Measurements from ENCODE around the gene CCDC7.
"Not testable (repeated sequence)": the region's sequence is repeated elsewhere in the genome, so short reads cannot be mapped to it uniquely, and the experiment has no call there.

The CCDC7 gene

DNA sequence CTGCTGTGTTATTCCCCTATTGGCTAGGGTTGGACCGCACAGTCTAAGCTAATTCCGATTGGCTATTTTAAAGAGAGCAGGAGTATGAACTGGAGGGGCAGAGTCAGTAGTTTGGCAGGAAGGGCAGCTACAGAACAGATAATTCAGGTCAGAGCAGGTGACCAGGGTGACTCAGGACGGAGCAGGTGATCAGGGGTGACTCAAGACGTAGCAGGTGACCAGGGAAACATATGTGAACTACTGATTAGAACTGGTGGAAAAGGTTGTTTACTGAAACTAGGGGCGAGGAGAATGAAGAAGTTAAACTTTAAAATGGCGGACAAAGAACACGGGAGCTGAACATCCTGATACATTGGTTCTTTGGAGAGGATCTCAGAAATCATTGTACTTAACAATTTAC lies 102.3 kb downstream of the CCDC7 start:
- no peaks in the 10 kb centered on the region for H3K9me3 ChIP-seq (ENCODE audit: control insufficient read depth, low read length)
- 90 to 94% methylated on average over 7 of the region's 7 CpGs for WGBS, 2 experiments
- H3K36me3 ChIP-seq (ENCODE audit: control insufficient read depth, insufficient read depth, low read length) = no peaks in the 10 kb centered on the region
- no peaks in the 10 kb centered on the region for H3K4me1 ChIP-seq (ENCODE audit: control insufficient read depth, insufficient read depth, low read length)
- H3K4me3 ChIP-seq (ENCODE audit: insufficient read depth, low read depth, low read length) = no peak overlapping the region
- no peaks in the 10 kb centered on the region for H3K27me3 ChIP-seq (ENCODE audit: control insufficient read depth, insufficient read depth, low read length, poor library complexity, severe bottlenecking)
- no peak overlapping the region for H3K27ac ChIP-seq (ENCODE audit: insufficient read depth, low read depth, low read length, poor library complexity, severe bottlenecking)

DNA sequence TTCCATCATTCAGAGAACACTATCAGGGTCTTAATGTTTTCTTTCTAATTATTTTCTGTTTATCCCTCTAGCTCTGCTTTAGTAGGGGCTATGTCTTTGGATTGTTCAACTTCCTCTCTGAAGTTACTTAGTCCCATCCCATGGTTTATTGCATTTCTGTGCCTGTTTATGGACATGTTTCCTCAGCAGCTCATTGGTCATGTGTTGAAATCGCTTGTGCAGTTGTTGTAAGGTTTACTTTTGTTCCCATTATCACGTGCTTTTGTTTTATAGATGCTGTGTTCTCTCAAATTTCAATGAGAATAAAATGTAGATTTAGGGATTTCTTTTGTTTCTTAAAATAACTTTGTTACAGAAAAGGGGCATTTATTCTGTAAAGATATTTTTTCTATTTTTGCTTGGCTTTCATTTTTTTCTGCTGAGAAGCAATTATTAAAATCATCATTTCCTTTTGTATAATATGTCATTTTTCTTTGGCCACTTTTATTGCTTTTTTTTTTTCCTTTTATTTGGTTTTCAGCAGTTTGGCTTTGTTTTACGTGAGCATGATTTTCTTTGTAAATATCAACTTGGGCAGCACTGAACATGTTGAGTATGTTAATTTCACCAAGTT lies 110.9 kb downstream of the CCDC7 start:
- Histone ChIP-seq H3K4me1 (ENCODE audit: control insufficient read depth, insufficient read depth, low read length) (no peaks in the 10 kb centered on the region), H3K4me3 (ENCODE audit: insufficient read depth, low read depth, low read length) (no peak overlapping the region), H3K27me3 (ENCODE audit: control insufficient read depth, insufficient read depth, low read length, poor library complexity, severe bottlenecking) (no peaks in the 10 kb centered on the region), H3K36me3 (ENCODE audit: control insufficient read depth, insufficient read depth, low read length) (no peaks in the 10 kb centered on the region), H3K9me3 (ENCODE audit: control insufficient read depth, low read length) (no peaks in the 10 kb centered on the region), H3K27ac (ENCODE audit: insufficient read depth, low read depth, low read length, poor library complexity, severe bottlenecking) (no peak overlapping the region)
- WGBS, 2 experiments = 92 to 97% methylated on average over 2 of the region's 3 CpGs

DNA sequence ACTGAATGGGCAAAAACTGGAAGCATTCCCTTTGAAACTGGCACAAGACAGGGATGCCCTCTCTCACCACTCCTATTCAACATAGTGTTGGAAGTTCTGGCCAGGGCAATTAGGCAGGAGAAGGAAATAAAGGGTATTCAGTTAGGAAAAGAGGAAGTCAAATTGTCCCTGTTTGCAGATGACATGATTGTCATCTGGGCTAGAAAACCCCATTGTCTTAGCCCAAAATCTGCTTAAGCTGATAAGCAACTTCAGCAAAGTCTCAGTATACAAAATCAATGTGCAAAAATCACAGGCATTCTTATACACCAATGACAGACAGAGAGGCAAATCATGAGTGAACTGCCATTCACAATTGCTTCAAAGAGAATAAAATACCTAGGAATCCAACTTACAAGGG lies 116.8 kb downstream of the CCDC7 start:
- H3K9me3 ChIP-seq (ENCODE audit: control insufficient read depth, low read length); H3K36me3 ChIP-seq (ENCODE audit: control insufficient read depth, insufficient read depth, low read length); H3K4me1 ChIP-seq (ENCODE audit: control insufficient read depth, insufficient read depth, low read length); H3K27ac ChIP-seq (ENCODE audit: insufficient read depth, low read depth, low read length, poor library complexity, severe bottlenecking); H3K27me3 ChIP-seq (ENCODE audit: control insufficient read depth, insufficient read depth, low read length, poor library complexity, severe bottlenecking); H3K4me3 ChIP-seq (ENCODE audit: insufficient read depth, low read depth, low read length): not testable (repeated sequence)

DNA sequence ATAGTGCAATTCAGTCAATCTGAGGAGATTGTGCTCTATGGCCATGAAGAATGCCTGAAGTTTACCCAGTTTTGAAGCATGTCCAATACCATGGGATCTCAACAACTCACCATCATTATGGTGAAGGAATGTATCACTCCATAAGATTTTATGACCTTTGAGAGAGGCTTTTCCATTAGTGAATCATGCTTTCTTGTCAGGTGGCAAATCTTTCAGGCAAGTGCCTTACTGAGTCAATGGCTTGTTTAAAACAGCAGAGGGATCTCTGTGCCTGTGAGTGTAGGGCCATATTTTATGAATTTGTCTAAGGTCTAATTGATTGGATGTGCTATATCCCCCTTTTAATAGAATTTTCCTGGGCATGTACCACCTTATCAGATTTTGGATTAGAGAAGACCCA lies 131.5 kb downstream of the CCDC7 start:
- Histone ChIP-seq H3K27ac (ENCODE audit: insufficient read depth, low read depth, low read length, poor library complexity, severe bottlenecking) (no peak overlapping the region), H3K4me3 (ENCODE audit: insufficient read depth, low read depth, low read length) (no peak overlapping the region), H3K9me3 (ENCODE audit: control insufficient read depth, low read length) (no peaks in the 10 kb centered on the region), H3K27me3 (ENCODE audit: control insufficient read depth, insufficient read depth, low read length, poor library complexity, severe bottlenecking) (no peaks in the 10 kb centered on the region), H3K36me3 (ENCODE audit: control insufficient read depth, insufficient read depth, low read length) (no peaks in the 10 kb centered on the region), H3K4me1 (ENCODE audit: control insufficient read depth, insufficient read depth, low read length) (no peaks in the 10 kb centered on the region)

DNA sequence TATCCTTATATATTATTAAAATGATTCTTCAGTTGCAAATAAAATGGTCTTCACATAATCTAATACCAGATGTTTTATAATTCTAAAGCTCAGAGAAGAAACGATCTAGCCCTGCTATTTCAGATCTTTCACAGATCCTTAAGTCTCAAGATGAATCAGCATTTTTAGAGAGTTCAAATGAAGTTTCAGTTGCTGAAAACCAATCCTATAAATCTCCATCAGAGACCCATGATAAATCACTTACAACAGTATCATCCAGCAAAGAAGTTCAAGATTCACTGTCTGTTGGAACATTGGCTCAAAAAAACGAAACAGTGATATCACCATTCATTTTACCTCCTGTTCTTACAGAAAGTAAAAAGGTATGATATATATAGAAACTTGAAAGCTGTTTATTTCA lies 137.0 kb downstream of the CCDC7 start:
- Histone ChIP-seq H3K4me3 (ENCODE audit: insufficient read depth, low read depth, low read length) (no peak overlapping the region), H3K9me3 (ENCODE audit: control insufficient read depth, low read length) (no peaks in the 10 kb centered on the region)
- 88 to 92% methylated on average over 1 of the region's 2 CpGs for WGBS, 2 experiments

DNA sequence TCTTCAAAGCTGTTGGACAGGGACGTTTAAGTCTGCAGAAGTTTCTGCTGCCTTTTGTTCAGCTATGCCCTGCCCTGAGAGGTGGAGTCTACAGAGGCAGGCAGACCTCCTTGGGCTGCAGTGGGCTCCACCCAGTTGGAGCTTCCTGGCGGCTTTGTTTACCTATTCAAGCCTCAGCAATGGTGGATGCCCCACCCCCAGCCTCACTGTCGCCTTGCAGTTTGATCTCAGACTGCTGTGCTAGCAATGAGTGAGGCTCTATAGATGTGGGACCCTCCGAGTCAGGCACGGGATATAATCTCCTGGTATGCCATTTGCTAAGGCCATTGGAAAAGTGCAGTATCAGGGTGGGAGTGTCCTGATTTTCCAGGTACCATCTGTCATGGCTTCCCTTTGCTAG lies 152.1 kb downstream of the CCDC7 start:
- not testable (repeated sequence) for H3K27me3 ChIP-seq (ENCODE audit: control insufficient read depth, insufficient read depth, low read length, poor library complexity, severe bottlenecking); H3K27ac ChIP-seq (ENCODE audit: insufficient read depth, low read depth, low read length, poor library complexity, severe bottlenecking); H3K9me3 ChIP-seq (ENCODE audit: control insufficient read depth, low read length); H3K36me3 ChIP-seq (ENCODE audit: control insufficient read depth, insufficient read depth, low read length); H3K4me1 ChIP-seq (ENCODE audit: control insufficient read depth, insufficient read depth, low read length); H3K4me3 ChIP-seq (ENCODE audit: insufficient read depth, low read depth, low read length)
- 85 to 93% methylated on average over 5 of the region's 5 CpGs for WGBS, 2 experiments

More for the DNA sequence above, 137.0 kb downstream of the CCDC7 start:
- Histone ChIP-seq H3K4me1 (ENCODE audit: control insufficient read depth, insufficient read depth, low read length) (no peaks in the 10 kb centered on the region), H3K36me3 (ENCODE audit: control insufficient read depth, insufficient read depth, low read length) (no peaks in the 10 kb centered on the region), H3K27ac (ENCODE audit: insufficient read depth, low read depth, low read length, poor library complexity, severe bottlenecking) (no peak overlapping the region), H3K27me3 (ENCODE audit: control insufficient read depth, insufficient read depth, low read length, poor library complexity, severe bottlenecking) (no peaks in the 10 kb centered on the region)

DNA sequence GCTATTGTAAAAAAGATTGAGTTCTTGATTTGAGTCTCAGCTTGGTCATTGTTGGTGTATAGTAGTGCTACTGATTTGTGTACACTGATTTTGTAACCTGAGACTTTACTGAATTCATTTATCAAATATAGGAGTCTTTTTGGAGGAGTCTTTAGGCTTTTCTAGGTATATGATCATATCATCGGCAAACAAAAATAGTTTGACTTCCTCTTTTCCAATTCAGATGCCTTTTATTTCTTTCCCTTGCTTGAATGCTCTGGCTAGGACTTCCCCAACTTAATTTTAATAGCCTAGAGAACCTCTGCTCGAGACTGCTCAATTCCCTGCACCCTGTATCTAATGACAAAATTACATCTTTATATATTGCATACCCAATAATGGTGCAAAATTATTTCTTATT lies 154.4 kb downstream of the CCDC7 start:
- no peak overlapping the region for H3K27ac ChIP-seq (ENCODE audit: insufficient read depth, low read depth, low read length, poor library complexity, severe bottlenecking)
- no peaks in the 10 kb centered on the region for H3K27me3 ChIP-seq (ENCODE audit: control insufficient read depth, insufficient read depth, low read length, poor library complexity, severe bottlenecking)
- WGBS, 2 experiments = 80 to 87% methylated on average over 2 of the region's 2 CpGs
- H3K4me1 ChIP-seq (ENCODE audit: control insufficient read depth, insufficient read depth, low read length) = no peaks in the 10 kb centered on the region
- no peaks in the 10 kb centered on the region for H3K9me3 ChIP-seq (ENCODE audit: control insufficient read depth, low read length)
- H3K4me3 ChIP-seq (ENCODE audit: insufficient read depth, low read depth, low read length) = no peak overlapping the region
- no peaks in the 10 kb centered on the region for H3K36me3 ChIP-seq (ENCODE audit: control insufficient read depth, insufficient read depth, low read length)

DNA sequence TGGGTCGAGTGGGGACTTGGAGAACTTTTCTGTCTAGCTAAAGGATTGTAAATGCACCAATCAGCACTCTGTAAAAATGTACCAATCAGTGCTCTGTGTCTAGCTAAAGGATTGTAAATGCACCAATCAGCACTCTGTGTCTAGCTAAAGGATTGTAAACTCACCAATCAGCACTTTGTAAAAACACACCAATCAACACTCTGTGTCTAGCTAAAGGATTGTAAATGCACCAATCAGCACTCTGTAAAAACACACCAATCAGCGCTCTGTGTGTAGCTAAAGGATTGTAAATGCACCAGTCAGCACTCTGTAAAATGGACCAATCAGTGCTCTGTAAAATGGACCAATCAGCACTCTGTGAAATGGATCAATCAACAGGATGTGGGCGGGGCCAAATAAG lies 155.6 kb downstream of the CCDC7 start:
- H3K36me3 ChIP-seq (ENCODE audit: control insufficient read depth, insufficient read depth, low read length); H3K27ac ChIP-seq (ENCODE audit: insufficient read depth, low read depth, low read length, poor library complexity, severe bottlenecking); H3K4me3 ChIP-seq (ENCODE audit: insufficient read depth, low read depth, low read length); H3K27me3 ChIP-seq (ENCODE audit: control insufficient read depth, insufficient read depth, low read length, poor library complexity, severe bottlenecking); H3K9me3 ChIP-seq (ENCODE audit: control insufficient read depth, low read length); H3K4me1 ChIP-seq (ENCODE audit: control insufficient read depth, insufficient read depth, low read length): not testable (repeated sequence)
- WGBS, 2 experiments = 92 to 94% methylated on average over 3 of the region's 3 CpGs

DNA sequence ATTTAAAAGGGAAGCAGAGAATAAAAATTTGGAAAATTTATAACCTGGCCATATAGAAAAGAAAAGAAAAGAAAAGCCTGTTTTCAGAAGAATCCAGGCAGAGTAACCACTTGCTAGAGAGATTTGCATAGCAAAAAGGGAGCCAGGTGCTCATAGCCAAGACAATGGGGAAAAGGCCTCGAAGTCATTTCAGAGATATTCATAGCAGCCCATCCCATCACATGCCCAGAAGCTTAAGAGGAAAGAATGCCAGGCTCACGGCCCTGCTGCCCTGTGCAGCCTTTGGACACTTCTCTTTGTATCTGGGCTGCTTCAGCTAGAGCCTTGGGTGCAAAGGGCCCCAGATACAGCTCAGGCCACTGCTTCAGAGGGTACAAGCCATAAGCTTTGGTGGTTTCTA lies 159.8 kb downstream of the CCDC7 start:
- no peak overlapping the region for H3K27ac ChIP-seq (ENCODE audit: insufficient read depth, low read depth, low read length, poor library complexity, severe bottlenecking)
- WGBS, 2 experiments = 70 to 74% methylated on average over 2 of the region's 2 CpGs

DNA sequence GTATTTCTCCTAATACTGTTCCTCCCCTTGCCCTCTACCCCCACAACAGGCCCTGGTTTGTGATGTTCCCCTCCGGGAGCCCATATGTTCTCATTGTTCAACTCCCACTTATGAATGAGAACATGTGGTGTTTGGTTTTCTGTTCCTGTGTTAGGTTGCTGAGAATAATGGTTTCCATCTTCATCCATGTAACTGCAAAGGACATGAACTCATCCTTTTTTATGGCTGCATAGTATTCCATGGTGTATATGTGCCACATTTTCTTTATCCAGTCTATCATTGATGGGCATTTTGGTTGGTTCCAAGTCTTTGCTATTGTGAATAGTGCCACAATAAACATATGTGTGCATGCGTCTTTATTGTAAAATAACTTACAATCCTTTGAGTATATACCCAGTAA lies 164.6 kb downstream of the CCDC7 start:
- H3K27ac ChIP-seq (ENCODE audit: insufficient read depth, low read depth, low read length, poor library complexity, severe bottlenecking); H3K27me3 ChIP-seq (ENCODE audit: control insufficient read depth, insufficient read depth, low read length, poor library complexity, severe bottlenecking); H3K4me1 ChIP-seq (ENCODE audit: control insufficient read depth, insufficient read depth, low read length); H3K36me3 ChIP-seq (ENCODE audit: control insufficient read depth, insufficient read depth, low read length); H3K9me3 ChIP-seq (ENCODE audit: control insufficient read depth, low read length); H3K4me3 ChIP-seq (ENCODE audit: insufficient read depth, low read depth, low read length): not testable (repeated sequence)
- WGBS, 2 experiments = 83 to 90% methylated on average over 2 of the region's 2 CpGs

More for the DNA sequence above, 159.8 kb downstream of the CCDC7 start:
- Histone ChIP-seq H3K9me3 (ENCODE audit: control insufficient read depth, low read length) (no peaks in the 10 kb centered on the region), H3K4me1 (ENCODE audit: control insufficient read depth, insufficient read depth, low read length) (no peaks in the 10 kb centered on the region), H3K4me3 (ENCODE audit: insufficient read depth, low read depth, low read length) (no peak overlapping the region), H3K27me3 (ENCODE audit: control insufficient read depth, insufficient read depth, low read length, poor library complexity, severe bottlenecking) (no peaks in the 10 kb centered on the region), H3K36me3 (ENCODE audit: control insufficient read depth, insufficient read depth, low read length) (no peaks in the 10 kb centered on the region)

DNA sequence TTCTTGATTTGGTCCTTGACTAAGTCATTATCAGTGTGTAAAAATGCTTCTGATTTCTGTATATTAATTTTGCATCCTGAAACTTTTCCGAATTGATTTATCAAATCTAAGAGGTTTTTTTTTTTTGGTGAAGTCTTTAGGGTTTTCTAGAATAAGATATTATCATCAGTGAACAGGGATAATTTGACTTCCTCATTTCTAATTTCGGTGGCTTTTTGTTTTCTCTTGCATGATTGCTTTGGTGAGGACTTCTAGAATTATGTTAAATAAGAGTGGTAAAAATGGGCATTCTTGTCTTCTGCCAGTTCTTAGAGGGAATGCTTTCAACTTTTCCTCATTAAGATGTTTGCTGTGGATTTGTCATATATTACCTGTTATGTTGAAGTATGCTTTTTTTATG lies 170.5 kb downstream of the CCDC7 start:
- H3K27me3 ChIP-seq (ENCODE audit: control insufficient read depth, insufficient read depth, low read length, poor library complexity, severe bottlenecking) = no peaks in the 10 kb centered on the region
- 91 to 94% methylated on average over 2 of the region's 2 CpGs for whole genome bisulfite sequencing, 2 experiments
- no peaks in the 10 kb centered on the region for H3K36me3 ChIP-seq (ENCODE audit: control insufficient read depth, insufficient read depth, low read length)
- no peak overlapping the region for H3K4me3 ChIP-seq (ENCODE audit: insufficient read depth, low read depth, low read length)
- no peaks in the 10 kb centered on the region for H3K9me3 ChIP-seq (ENCODE audit: control insufficient read depth, low read length)
- H3K4me1 ChIP-seq (ENCODE audit: control insufficient read depth, insufficient read depth, low read length) = no peaks in the 10 kb centered on the region
- H3K27ac ChIP-seq (ENCODE audit: insufficient read depth, low read depth, low read length, poor library complexity, severe bottlenecking) = no peak overlapping the region

Data from ectodermal cell (in vitro differentiated cells).